Measurements from ENCODE around the gene DIPK1C.

The DIPK1C gene

GRCh38 chr18:74419761-74420160 is 37.3 kb downstream of the DIPK1C start:
- no peak for DNase-seq (ENCODE audit: low spot score)

- no peak for DNase-seq (ENCODE audit: low spot score)
These were observed 39.1 kb downstream of the DIPK1C start for GRCh38 chr18:74418023-74418422.

- no peak for DNase-seq (ENCODE audit: low spot score)
These were observed 41.0 kb downstream of the DIPK1C start for GRCh38 chr18:74416124-74416523.

GRCh38 chr18:74414953-74415515 is 42.1 kb downstream of the DIPK1C start:
- DNase-seq (ENCODE audit: low spot score) = no peak

GRCh38 chr18:74413836-74414235 is 43.3 kb downstream of the DIPK1C start:
- no peak for DNase-seq (ENCODE audit: low spot score)

- no peak for DNase-seq (ENCODE audit: low spot score)
These were observed 44.8 kb downstream of the DIPK1C start for GRCh38 chr18:74412116-74412880.

GRCh38 chr18:74411475-74411874 is 45.6 kb downstream of the DIPK1C start:
- no peak for DNase-seq (ENCODE audit: low spot score)

- DNase-seq (ENCODE audit: low spot score) = no peak
These were observed 46.6 kb downstream of the DIPK1C start for GRCh38 chr18:74410441-74410992.

GRCh38 chr18:74407888-74408287 is 49.2 kb downstream of the DIPK1C start:
- DNase-seq (ENCODE audit: low spot score) = no peak

- no peak for DNase-seq (ENCODE audit: low spot score)
These were observed 54.2 kb downstream of the DIPK1C start for GRCh38 chr18:74402806-74403433.

GRCh38 chr18:74400813-74401212 is 56.3 kb downstream of the DIPK1C start:
- no peak for DNase-seq (ENCODE audit: low spot score)

- no peak for DNase-seq (ENCODE audit: low spot score)
These were observed 57.8 kb downstream of the DIPK1C start for GRCh38 chr18:74399091-74399887.

- no peak for DNase-seq (ENCODE audit: low spot score)
These were observed 59.5 kb downstream of the DIPK1C start for GRCh38 chr18:74397572-74397971.

- no peak for DNase-seq (ENCODE audit: low spot score)
These were observed 60.6 kb downstream of the DIPK1C start for GRCh38 chr18:74396171-74397169.

GRCh38 chr18:74395648-74396154 is 61.4 kb downstream of the DIPK1C start:
- no peak for DNase-seq (ENCODE audit: low spot score)

GRCh38 chr18:74395006-74395405 is 62.1 kb downstream of the DIPK1C start:
- DNase-seq (ENCODE audit: low spot score) = no peak

- no peak for DNase-seq (ENCODE audit: low spot score)
These were observed 64.8 kb downstream of the DIPK1C start for GRCh38 chr18:74392323-74392722.

GRCh38 chr18:74390900-74391299 is 66.2 kb downstream of the DIPK1C start:
- no peak for DNase-seq (ENCODE audit: low spot score)

GRCh38 chr18:74389991-74390390 is 67.1 kb downstream of the DIPK1C start:
- no peak for DNase-seq (ENCODE audit: low spot score)

- no peak for DNase-seq (ENCODE audit: low spot score)
These were observed 67.8 kb downstream of the DIPK1C start for GRCh38 chr18:74389171-74389927.
